ENCODE data around the gene JAK1. TPM values are rescaled to one million over a fixed set of nuclear protein-coding genes. Genes with fewer than 3 reads are reported as not detected.

JAK1 gene
- total RNA-seq, 1 experiment from 2014 or later, result 44.1 TPM

DNA sequence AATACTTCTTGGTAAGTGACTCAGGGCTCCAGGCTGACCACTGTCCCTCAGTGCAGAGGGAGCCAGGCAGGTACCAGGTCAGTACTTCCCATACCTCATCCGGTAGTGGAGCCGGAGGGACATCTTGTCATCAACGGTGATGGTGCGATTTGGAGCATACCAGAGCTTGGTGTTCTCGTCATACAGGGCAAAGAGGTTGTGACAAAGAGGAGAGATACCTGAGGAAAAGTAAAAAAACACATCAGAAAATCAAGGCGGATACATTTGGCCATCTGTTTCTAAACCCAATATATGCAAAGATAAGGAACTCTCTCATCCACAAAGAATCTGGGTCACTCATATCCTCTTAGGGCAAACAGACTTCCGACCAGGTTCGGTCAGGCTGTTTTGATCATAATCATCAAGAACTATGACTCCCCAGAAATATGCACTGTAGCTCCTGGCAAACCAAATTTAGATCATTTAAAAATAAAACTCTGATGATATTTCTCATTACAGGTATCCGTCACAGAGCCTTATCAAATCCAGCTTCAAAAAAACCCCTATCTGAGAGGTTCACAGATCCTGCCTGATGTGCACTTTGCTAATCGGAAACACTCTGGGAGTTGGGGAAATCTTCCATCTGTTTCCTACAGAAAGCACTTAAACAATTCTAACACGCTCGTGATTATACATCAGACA, 87.3 kb downstream of the JAK1 start:
- H3K27me3 ChIP-seq (ENCODE audit: low read length), result no peaks in the 10 kb centered on the region
- H4K20me1 ChIP-seq (ENCODE audit: low read length), result no peaks in the 10 kb centered on the region
- ChIA-PET POLR2A (ENCODE audit: unreplicated experiment) (no interaction called here), CTCF (no interaction called here)
- no peak for DNase-seq
- no peak overlapping the region for H3K4me3 ChIP-seq (ENCODE audit: low read length)
- H3K4me1 ChIP-seq (ENCODE audit: insufficient read depth, low read length), result peaks cover 16% of the 10 kb centered on the region
- no peaks in the 10 kb centered on the region for H3F3A ChIP-seq (ENCODE audit: low read length, unreplicated experiment)
- BruUV-seq (replicated peaks), result no TSS peak
- no peak overlapping the region for H3K4me2 ChIP-seq (ENCODE audit: low read length)
- no peak for ATAC-seq
- H3K9me2 ChIP-seq (replicated peaks; ENCODE audit: low read length), result no peaks in the 10 kb centered on the region
- intact Hi-C loops (cut with micrococcal nuclease), result no loop called here
- H3K9ac ChIP-seq (ENCODE audit: low read length), result no peak overlapping the region
- H3K36me3 ChIP-seq (ENCODE audit: low read depth, low read length), result 0 out of 2 replicates have a peak, but pooled peaks cover 6% of the 10 kb centered on the region
- TF ChIP-seq EZH2phosphoT487 (IDR thresholded peaks at IDR 0.05; ENCODE audit: borderline replicate concordance, low read length) (no peak), EZH2 (IDR thresholded peaks at IDR 0.05; ENCODE audit: low read length, unreplicated experiment) (no peak)
- TF ChIP-seq, protein P1, sequence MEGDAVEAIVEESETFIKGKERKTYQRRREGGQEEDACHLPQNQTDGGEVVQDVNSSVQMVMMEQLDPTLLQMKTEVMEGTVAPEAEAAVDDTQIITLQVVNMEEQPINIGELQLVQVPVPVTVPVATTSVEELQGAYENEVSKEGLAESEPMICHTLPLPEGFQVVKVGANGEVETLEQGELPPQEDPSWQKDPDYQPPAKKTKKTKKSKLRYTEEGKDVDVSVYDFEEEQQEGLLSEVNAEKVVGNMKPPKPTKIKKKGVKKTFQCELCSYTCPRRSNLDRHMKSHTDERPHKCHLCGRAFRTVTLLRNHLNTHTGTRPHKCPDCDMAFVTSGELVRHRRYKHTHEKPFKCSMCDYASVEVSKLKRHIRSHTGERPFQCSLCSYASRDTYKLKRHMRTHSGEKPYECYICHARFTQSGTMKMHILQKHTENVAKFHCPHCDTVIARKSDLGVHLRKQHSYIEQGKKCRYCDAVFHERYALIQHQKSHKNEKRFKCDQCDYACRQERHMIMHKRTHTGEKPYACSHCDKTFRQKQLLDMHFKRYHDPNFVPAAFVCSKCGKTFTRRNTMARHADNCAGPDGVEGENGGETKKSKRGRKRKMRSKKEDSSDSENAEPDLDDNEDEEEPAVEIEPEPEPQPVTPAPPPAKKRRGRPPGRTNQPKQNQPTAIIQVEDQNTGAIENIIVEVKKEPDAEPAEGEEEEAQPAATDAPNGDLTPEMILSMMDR (conservative IDR thresholded peaks at IDR 0.05; ENCODE audit: low read depth, low read length), result no peak
- no peaks in the 10 kb centered on the region for H3K79me2 ChIP-seq (ENCODE audit: low read length)
- no peak overlapping the region for H3K27ac ChIP-seq (ENCODE audit: low read length)
- no peaks in the 10 kb centered on the region for H3K9me3 ChIP-seq (ENCODE audit: low read length)
- H2AFZ ChIP-seq (ENCODE audit: low read length), result no peak overlapping the region

DNA sequence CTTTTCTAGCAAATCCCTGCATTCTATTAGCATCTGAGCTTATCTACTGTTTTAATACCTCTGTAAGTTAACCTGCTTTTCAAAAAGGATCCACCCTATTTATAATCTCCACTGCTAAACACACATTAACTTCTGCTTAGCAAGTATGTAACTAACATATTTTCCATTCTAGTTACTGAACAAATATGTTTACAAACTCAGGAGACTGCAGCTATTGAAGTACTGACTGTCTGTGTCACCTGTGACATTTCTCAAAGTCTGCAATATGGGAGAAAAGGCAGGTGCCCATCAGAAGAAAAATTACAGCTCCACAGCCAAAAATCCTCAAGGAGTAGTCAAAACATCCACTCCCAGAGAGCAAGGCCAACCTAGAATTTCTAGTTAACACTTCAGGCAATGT, 88.3 kb downstream of the JAK1 start:
- CTCF ChIA-PET, result no interaction called here

DNA sequence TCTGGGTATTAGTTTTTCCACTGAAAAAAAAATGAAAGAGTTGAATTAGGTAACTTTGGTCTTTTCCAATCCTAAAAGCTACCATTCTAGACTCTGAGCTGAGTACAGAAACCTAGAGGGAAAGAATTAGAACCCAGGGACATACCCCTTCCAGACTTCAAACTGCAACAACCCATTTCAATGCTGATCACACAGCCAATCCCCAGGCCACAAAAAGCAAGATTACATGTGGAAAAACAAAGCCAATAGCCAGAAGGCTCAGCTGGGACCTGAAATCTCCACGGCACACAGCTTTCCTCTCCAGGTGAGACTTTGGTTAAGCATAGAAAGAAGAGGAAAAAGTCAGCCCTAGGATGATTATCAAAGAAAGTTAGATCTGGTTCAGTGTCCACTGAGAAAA, 88.8 kb downstream of the JAK1 start:
- intact Hi-C loops (cut with micrococcal nuclease), result no loop called here
- Histone ChIP-seq H3F3A (ENCODE audit: low read length, unreplicated experiment) (no peaks in the 10 kb centered on the region), H3K4me2 (ENCODE audit: low read length) (no peak overlapping the region), H2AFZ (ENCODE audit: low read length) (no peak overlapping the region), H3K9me2 (replicated peaks; ENCODE audit: low read length) (no peaks in the 10 kb centered on the region), H3K27me3 (ENCODE audit: low read length) (no peaks in the 10 kb centered on the region), H3K36me3 (ENCODE audit: low read depth, low read length) (peaks cover 4% of the 10 kb centered on the region; the same call in 1 of the 2 replicates), H3K4me3 (ENCODE audit: low read length) (no peak overlapping the region), H4K20me1 (ENCODE audit: low read length) (no peaks in the 10 kb centered on the region), H3K9ac (ENCODE audit: low read length) (no peak overlapping the region), H3K79me2 (ENCODE audit: low read length) (no peaks in the 10 kb centered on the region), H3K4me1 (ENCODE audit: insufficient read depth, low read length) (peaks cover 16% of the 10 kb centered on the region), H3K9me3 (ENCODE audit: low read length) (no peaks in the 10 kb centered on the region), H3K27ac (ENCODE audit: low read length) (no peak overlapping the region)
- ATAC-seq (no peak), DNase-seq (no peak)
- ChIA-PET POLR2A (ENCODE audit: unreplicated experiment) (no interaction called here), CTCF (no interaction called here)
- no TSS peak for BruUV-seq (replicated peaks)
- no peak for TF ChIP-seq EZH2phosphoT487 (IDR thresholded peaks at IDR 0.05; ENCODE audit: borderline replicate concordance, low read length)
- TF ChIP-seq EZH2 (IDR thresholded peaks at IDR 0.05; ENCODE audit: low read length, unreplicated experiment), result no peak
- TF ChIP-seq, protein P1 (conservative IDR thresholded peaks at IDR 0.05; ENCODE audit: low read depth, low read length), result no peak

More for the DNA sequence above, 88.3 kb downstream of the JAK1 start:
- DNase-seq (no peak), ATAC-seq (no peak)
- TF ChIP-seq EZH2phosphoT487 (IDR thresholded peaks at IDR 0.05; ENCODE audit: borderline replicate concordance, low read length) (no peak), EZH2 (IDR thresholded peaks at IDR 0.05; ENCODE audit: low read length, unreplicated experiment) (no peak)
- TF ChIP-seq, protein P1 (conservative IDR thresholded peaks at IDR 0.05; ENCODE audit: low read depth, low read length), result no peak
- H3K36me3 ChIP-seq (ENCODE audit: low read depth, low read length), result 0 out of 2 replicates have a peak, but pooled peaks cover 6% of the 10 kb centered on the region
- peaks cover 16% of the 10 kb centered on the region for H3K4me1 ChIP-seq (ENCODE audit: insufficient read depth, low read length)
- no peaks in the 10 kb centered on the region for H3K27me3 ChIP-seq (ENCODE audit: low read length)
- no peaks in the 10 kb centered on the region for H3K9me2 ChIP-seq (replicated peaks; ENCODE audit: low read length)
- no peaks in the 10 kb centered on the region for H3K79me2 ChIP-seq (ENCODE audit: low read length)
- no peak overlapping the region for H2AFZ ChIP-seq (ENCODE audit: low read length)
- H4K20me1 ChIP-seq (ENCODE audit: low read length), result no peaks in the 10 kb centered on the region
- H3K4me3 ChIP-seq (ENCODE audit: low read length), result no peak overlapping the region
- H3K9ac ChIP-seq (ENCODE audit: low read length), result no peak overlapping the region
- H3F3A ChIP-seq (ENCODE audit: low read length, unreplicated experiment), result no peaks in the 10 kb centered on the region
- H3K4me2 ChIP-seq (ENCODE audit: low read length), result no peak overlapping the region
- H3K9me3 ChIP-seq (ENCODE audit: low read length), result no peaks in the 10 kb centered on the region
- intact Hi-C loops (cut with micrococcal nuclease), result no loop called here
- BruUV-seq (replicated peaks), result no TSS peak
- no peak overlapping the region for H3K27ac ChIP-seq (ENCODE audit: low read length)
- POLR2A ChIA-PET (ENCODE audit: unreplicated experiment), result no interaction called here

All from PC-3 (cell line).